Measurements from ENCODE around the gene ITIH5. TPM values are rescaled to one million over a fixed set of nuclear protein-coding genes. Genes with fewer than 3 reads are reported as not detected.
"Not testable (repeated sequence)": the region's sequence is repeated elsewhere in the genome, so short reads cannot be mapped to it uniquely, and the experiment has no call there.

ITIH5 gene
- total and polyA plus RNA-seq, 2 experiments from 2014 or later: 22.3 to 22.8 TPM

- DNase-seq (ENCODE audit: low spot score): no peak
- peaks cover 2% of the 10 kb centered on the region for H3K79me2 ChIP-seq
- H3K9me2 ChIP-seq (replicated peaks; ENCODE audit: insufficient read depth): no peaks in the 10 kb centered on the region
- no peaks in the 10 kb centered on the region for H3K9me3 ChIP-seq (ENCODE audit: low read depth)
- no peak overlapping the region for H3K27ac ChIP-seq
- peaks cover 24% of the 10 kb centered on the region for H3K27me3 ChIP-seq
- 77% methylated on average over 5 of the region's 5 CpGs for WGBS (ENCODE audit: low lambda C conversion rate, missing lambda C conversion rate)
- no peaks in the 10 kb centered on the region for H3K36me3 ChIP-seq (replicated peaks; ENCODE audit: insufficient read depth, low read depth)
- H4K20me1 ChIP-seq (ENCODE audit: insufficient read depth, poor library complexity, severe bottlenecking): no peaks in the 10 kb centered on the region
- no peak overlapping the region for H3K4me2 ChIP-seq
- no peak overlapping the region for H2AFZ ChIP-seq
- TF ChIP-seq EZH2phosphoT487 (IDR thresholded peaks at IDR 0.05; ENCODE audit: low read depth, severe bottlenecking, unreplicated experiment): no peak
- TF ChIP-seq CTCF (IDR thresholded peaks at IDR 0.05; ENCODE audit: poor library complexity): no peak
- no peak for TF ChIP-seq EZH2 (IDR thresholded peaks at IDR 0.05; ENCODE audit: borderline replicate concordance)
- no peak overlapping the region for H3K4me3 ChIP-seq
- peaks cover 8% of the 10 kb centered on the region for H3K4me1 ChIP-seq (ENCODE audit: insufficient read depth)
Measured at GRCh38 chr10:7662522-7662921, 4.2 kb downstream of the ITIH5 start.

GRCh38 chr10:7659560-7659959 lies 7.2 kb downstream of the ITIH5 start:
- TF ChIP-seq EZH2phosphoT487 (IDR thresholded peaks at IDR 0.05; ENCODE audit: low read depth, severe bottlenecking, unreplicated experiment) (no peak), EZH2 (IDR thresholded peaks at IDR 0.05; ENCODE audit: borderline replicate concordance) (no peak), CTCF (IDR thresholded peaks at IDR 0.05; ENCODE audit: poor library complexity) (no peak)
- no peak overlapping the region for H2AFZ ChIP-seq
- no peaks in the 10 kb centered on the region for H3K4me1 ChIP-seq (ENCODE audit: insufficient read depth)
- no peaks in the 10 kb centered on the region for H3K36me3 ChIP-seq (replicated peaks; ENCODE audit: insufficient read depth, low read depth)
- H3K27ac ChIP-seq: peak overlapping the region; percentile 35
- 63% methylated on average over 4 of the region's 4 CpGs for WGBS (ENCODE audit: low lambda C conversion rate, missing lambda C conversion rate)
- DNase-seq (ENCODE audit: low spot score): peak; percentile 9
- H3K27me3 ChIP-seq: peaks cover 3% of the 10 kb centered on the region
- no peaks in the 10 kb centered on the region for H3K9me3 ChIP-seq (ENCODE audit: low read depth)
- no peaks in the 10 kb centered on the region for H3K9me2 ChIP-seq (replicated peaks; ENCODE audit: insufficient read depth)
- H4K20me1 ChIP-seq (ENCODE audit: insufficient read depth, poor library complexity, severe bottlenecking): no peaks in the 10 kb centered on the region
- peaks cover 2% of the 10 kb centered on the region for H3K79me2 ChIP-seq
- no peak overlapping the region for H3K4me3 ChIP-seq
- H3K4me2 ChIP-seq: no peak overlapping the region

GRCh38 chr10:7657552-7657951 lies 9.2 kb downstream of the ITIH5 start:
- TF ChIP-seq EZH2phosphoT487 (IDR thresholded peaks at IDR 0.05; ENCODE audit: low read depth, severe bottlenecking, unreplicated experiment) (no peak), EZH2 (IDR thresholded peaks at IDR 0.05; ENCODE audit: borderline replicate concordance) (no peak), CTCF (IDR thresholded peaks at IDR 0.05; ENCODE audit: poor library complexity) (no peak)
- no peak overlapping the region for H3K4me2 ChIP-seq
- no peak overlapping the region for H3K4me3 ChIP-seq
- no peaks in the 10 kb centered on the region for H3K36me3 ChIP-seq (replicated peaks; ENCODE audit: insufficient read depth, low read depth)
- no peak overlapping the region for H3K27ac ChIP-seq
- H3K27me3 ChIP-seq: peaks cover 6% of the 10 kb centered on the region
- H2AFZ ChIP-seq: no peak overlapping the region
- H3K9me2 ChIP-seq (replicated peaks; ENCODE audit: insufficient read depth): no peaks in the 10 kb centered on the region
- no peak for DNase-seq (ENCODE audit: low spot score)
- no peaks in the 10 kb centered on the region for H3K9me3 ChIP-seq (ENCODE audit: low read depth)
- H4K20me1 ChIP-seq (ENCODE audit: insufficient read depth, poor library complexity, severe bottlenecking): no peaks in the 10 kb centered on the region
- no peaks in the 10 kb centered on the region for H3K4me1 ChIP-seq (ENCODE audit: insufficient read depth)
- H3K79me2 ChIP-seq: no peaks in the 10 kb centered on the region
- 66% methylated on average over 2 of the region's 2 CpGs for WGBS (ENCODE audit: low lambda C conversion rate, missing lambda C conversion rate)

- WGBS (ENCODE audit: low lambda C conversion rate, missing lambda C conversion rate): 92% methylated on average over 11 of the region's 11 CpGs
- not testable (repeated sequence) for H3K9me2 ChIP-seq (replicated peaks; ENCODE audit: insufficient read depth); H3K79me2 ChIP-seq; H4K20me1 ChIP-seq (ENCODE audit: insufficient read depth, poor library complexity, severe bottlenecking); H2AFZ ChIP-seq; H3K27me3 ChIP-seq; H3K9me3 ChIP-seq (ENCODE audit: low read depth); H3K36me3 ChIP-seq (replicated peaks; ENCODE audit: insufficient read depth, low read depth); H3K4me2 ChIP-seq; H3K4me1 ChIP-seq (ENCODE audit: insufficient read depth); H3K27ac ChIP-seq; DNase-seq (ENCODE audit: low spot score); H3K4me3 ChIP-seq
Measured at GRCh38 chr10:7657079-7657478, 9.7 kb downstream of the ITIH5 start.
